MM.1S (cell line): ENCODE measurements around the gene MYO6.

Source experiments
- DNase-seq: peaks from one replicate; pipeline ENCODE4 v3.0.0-alpha.2; 2015
- H2AFZ ChIP-seq: fragments of 300-600 bp; sonication (generic); 2 replicates; pipeline ENCODE4 v1.6.0; 2016; ENCODE audit warnings: antibody characterized with exemption, low read length
- H3F3A ChIP-seq: fragments of 300-600 bp; sonication (generic); 2 replicates; pipeline ENCODE4 v1.6.1; 2016; ENCODE audit warnings: mild to moderate bottlenecking, antibody characterized with exemption, low read length, moderate library complexity, mixed read lengths; ENCODE audit not compliant: insufficient read depth
- H3K27ac ChIP-seq: fragments of 300-600 bp; sonication (generic); 2 replicates; pipeline ENCODE4 v1.5.1; 2016; ENCODE audit warnings: mild to moderate bottlenecking, low read length
- H3K27me3 ChIP-seq: fragments of 300-600 bp; sonication (generic); replicated peaks from 2 replicates; pipeline ENCODE4 v1.6.0; 2016; ENCODE audit warnings: low read length; ENCODE audit not compliant: insufficient read depth
- H3K36me3 ChIP-seq: fragments of 300-600 bp; sonication (generic); replicated peaks from 2 replicates; pipeline ENCODE4 v1.6.1; 2016; ENCODE audit warnings: mild to moderate bottlenecking, low read length, mixed read lengths; ENCODE audit not compliant: insufficient read depth
- H3K4me1 ChIP-seq: fragments of 300-600 bp; sonication (generic); 2 replicates; pipeline ENCODE4 v1.6.1; 2016; ENCODE audit warnings: low read length, mixed read lengths
- H3K4me2 ChIP-seq: fragments of 300-600 bp; sonication (generic); 2 replicates; pipeline ENCODE4 v1.6.0; 2016; ENCODE audit warnings: low read depth, low read length
- H3K4me3 ChIP-seq: fragments of 300-600 bp; sonication (generic); 2 replicates; pipeline ENCODE4 v1.5.1; 2016; ENCODE audit warnings: low read length, mixed read lengths
- H3K79me2 ChIP-seq: fragments of 300-600 bp; sonication (generic); 2 replicates; pipeline ENCODE4 v1.6.1; 2016; ENCODE audit warnings: mixed run types, low read length, mixed read lengths
- H3K9ac ChIP-seq: fragments of 300-600 bp; sonication (generic); 2 replicates; pipeline ENCODE4 v1.6.1; 2016; ENCODE audit warnings: low read length, mixed read lengths
- H3K9me2 ChIP-seq: fragments of 300-600 bp; sonication (generic); replicated peaks from 2 replicates; pipeline ENCODE4 v1.6.1; 2016; ENCODE audit warnings: mild to moderate bottlenecking, low read length, mixed read lengths; ENCODE audit not compliant: insufficient read depth
- H3K9me3 ChIP-seq: fragments of 300-600 bp; sonication (generic); replicated peaks from 2 replicates; pipeline ENCODE4 v1.6.1; 2016; ENCODE audit warnings: mild to moderate bottlenecking, low read length, mixed read lengths; ENCODE audit not compliant: insufficient read depth
- H4K20me1 ChIP-seq: fragments of 300-600 bp; sonication (generic); 2 replicates; pipeline ENCODE4 v1.6.1; 2016; ENCODE audit warnings: mild to moderate bottlenecking, low read length, moderate library complexity, mixed read lengths; ENCODE audit not compliant: insufficient read depth
- CTCF ChIP-seq: fragments of 300-600 bp; sonication (generic); IDR thresholded peaks from 2 replicates; pipeline ENCODE4 v1.5.1; 2016; ENCODE audit warnings: antibody characterized with exemption, low read length, mixed read lengths
- EZH2 ChIP-seq: fragments of 300-600 bp; sonication (generic); optimal IDR thresholded peaks from 2 replicates; pipeline ENCODE3; 2017; ENCODE audit warnings: low read depth, mild to moderate bottlenecking, antibody characterized with exemption, low read length, mixed read lengths
- EZH2phosphoT487 ChIP-seq: fragments of 300-600 bp; sonication (generic); IDR thresholded peaks from 2 replicates; pipeline ENCODE4 v1.6.1; 2018; ENCODE audit warnings: antibody characterized with exemption, low read length

Gene MYO6

GRCh38 chr6:75906871-75907270 lies 157.8 kb downstream of the MYO6 start:
- Histone ChIP-seq H3K27me3 (no peaks in the 10 kb centered on the region), H2AFZ (no peak overlapping the region), H3K9ac (no peak overlapping the region), H3K79me2 (no peaks in the 10 kb centered on the region), H3K36me3 (no peaks in the 10 kb centered on the region), H3K27ac (no peak overlapping the region), H4K20me1 (no peaks in the 10 kb centered on the region), H3K9me3 (no peaks in the 10 kb centered on the region), H3K4me2 (no peak overlapping the region), H3K4me3 (no peak overlapping the region), H3K9me2 (no peaks in the 10 kb centered on the region), H3K4me1 (no peaks in the 10 kb centered on the region), H3F3A (no peaks in the 10 kb centered on the region)
- TF ChIP-seq EZH2phosphoT487 (no peak), EZH2 (no peak), CTCF (no peak)
- DNase-seq: no peak

- no peaks in the 10 kb centered on the region for H3K36me3 ChIP-seq
- no peak overlapping the region for H2AFZ ChIP-seq
- no peak overlapping the region for H3K27ac ChIP-seq
- no peaks in the 10 kb centered on the region for H3K9me3 ChIP-seq
- no peak overlapping the region for H3K9ac ChIP-seq
- H3K4me1 ChIP-seq: no peaks in the 10 kb centered on the region
- DNase-seq: no peak
- no peak overlapping the region for H3K4me3 ChIP-seq
- no peak for TF ChIP-seq EZH2phosphoT487
- no peak for TF ChIP-seq CTCF
- no peak for TF ChIP-seq EZH2
- no peaks in the 10 kb centered on the region for H3K27me3 ChIP-seq
- no peaks in the 10 kb centered on the region for H3K79me2 ChIP-seq
- H3K4me2 ChIP-seq: no peak overlapping the region
- no peaks in the 10 kb centered on the region for H3F3A ChIP-seq
- no peaks in the 10 kb centered on the region for H3K9me2 ChIP-seq
- no peaks in the 10 kb centered on the region for H4K20me1 ChIP-seq
Observed at GRCh38 chr6:75907444-75907843, 158.4 kb downstream of the MYO6 start.

DNA sequence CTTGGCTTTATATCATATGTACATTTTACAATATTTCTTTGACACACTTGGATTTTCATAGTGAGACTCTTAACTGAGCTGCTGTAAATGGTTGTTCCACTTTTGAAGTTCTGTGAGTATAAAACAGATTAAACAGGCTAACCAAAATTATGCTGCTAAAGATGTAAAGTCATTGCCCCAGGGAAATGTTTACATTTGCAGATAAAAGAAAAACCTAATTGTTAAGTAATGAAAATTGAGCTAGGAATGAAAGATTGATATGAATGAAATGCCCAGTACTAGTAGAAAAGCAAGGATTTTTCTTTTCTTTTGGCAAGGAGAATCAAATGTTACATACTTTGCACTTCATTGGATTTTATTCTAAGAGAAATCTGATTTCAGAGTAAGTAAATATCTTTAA lies 164.0 kb downstream of the MYO6 start:
- Histone ChIP-seq H3K9ac (no peak overlapping the region), H3F3A (no peaks in the 10 kb centered on the region), H2AFZ (no peak overlapping the region), H3K27me3 (no peaks in the 10 kb centered on the region), H3K9me2 (no peaks in the 10 kb centered on the region), H3K4me2 (no peak overlapping the region), H3K4me1 (no peaks in the 10 kb centered on the region), H3K9me3 (no peaks in the 10 kb centered on the region), H3K36me3 (peaks cover 4% of the 10 kb centered on the region; the same call in 1 of the 2 replicates), H3K4me3 (no peak overlapping the region), H4K20me1 (no peaks in the 10 kb centered on the region), H3K27ac (no peak overlapping the region), H3K79me2 (no peaks in the 10 kb centered on the region)
- TF ChIP-seq EZH2: no peak
- no peak for TF ChIP-seq EZH2phosphoT487
- TF ChIP-seq CTCF: no peak
- no peak for DNase-seq

DNA sequence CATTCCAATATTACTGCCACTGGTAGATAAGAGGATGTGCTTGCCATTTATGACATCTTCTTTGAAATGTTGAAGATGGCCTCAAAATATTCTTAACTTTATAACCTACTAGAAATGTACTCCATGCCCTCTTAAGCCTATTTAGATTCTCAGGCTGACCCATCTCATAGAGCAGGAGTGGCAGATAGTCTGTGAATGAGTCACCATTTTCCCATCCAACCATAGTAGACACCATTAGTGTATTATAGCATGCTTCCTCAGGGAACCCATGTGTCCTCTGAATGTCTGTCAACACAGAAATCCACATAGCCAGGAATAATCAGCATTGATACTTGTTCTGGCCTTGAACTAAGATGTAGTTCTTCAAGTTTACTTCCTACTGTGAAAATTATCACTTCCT lies 173.2 kb downstream of the MYO6 start:
- Histone ChIP-seq H3K27me3 (no peaks in the 10 kb centered on the region), H3K27ac (no peak overlapping the region), H4K20me1 (no peaks in the 10 kb centered on the region), H3K9ac (no peak overlapping the region), H2AFZ (no peak overlapping the region), H3K36me3 (no peaks in the 10 kb centered on the region), H3K4me1 (peaks cover 32% of the 10 kb centered on the region), H3K79me2 (no peaks in the 10 kb centered on the region), H3K4me2 (no peak overlapping the region), H3K9me3 (no peaks in the 10 kb centered on the region), H3F3A (peaks cover 24% of the 10 kb centered on the region), H3K4me3 (no peak overlapping the region), H3K9me2 (no peaks in the 10 kb centered on the region)
- DNase-seq: no peak
- TF ChIP-seq EZH2 (no peak), EZH2phosphoT487 (no peak), CTCF (no peak)
